Stimulated activated CD8-positive, alpha-beta memory T cell treated with anti-CD3 and anti-CD28 coated beads, Interleukin-2, amount 100 ng/mL, for 1 hour (primary cell): Measurements from ENCODE around the gene NNMT.

Source experiments
- DNase-seq, 2 donors: peaks; one replicate each; pipeline ENCODE4 v3.0.0-alpha.2; 2020; ENCODE audit warnings: low read depth in 2 of 2

NNMT gene

GRCh38 chr11:114263513-114264170 is 32.6 kb upstream of the NNMT start:
- DNase-seq = no peak

DNA sequence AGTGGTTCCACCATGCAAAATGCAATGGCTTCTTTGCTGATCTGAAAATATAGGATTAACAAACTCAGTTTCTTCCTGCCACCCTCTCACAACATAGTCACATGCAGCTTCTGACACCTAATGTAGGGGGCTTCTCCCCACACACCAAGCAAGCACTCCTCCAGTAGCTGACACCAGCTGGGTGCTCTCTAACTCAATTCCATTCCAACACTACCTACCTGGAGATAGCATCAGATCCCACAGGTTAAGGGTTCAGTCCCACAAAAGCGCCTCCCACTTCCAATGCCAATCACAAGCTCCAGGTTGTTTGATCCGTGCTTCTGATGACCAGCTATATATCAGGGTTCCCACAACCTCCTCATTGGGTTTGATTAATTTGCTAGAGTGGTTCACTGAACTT is 31.8 kb upstream of the NNMT start:
- DNase-seq = no peak

DNA sequence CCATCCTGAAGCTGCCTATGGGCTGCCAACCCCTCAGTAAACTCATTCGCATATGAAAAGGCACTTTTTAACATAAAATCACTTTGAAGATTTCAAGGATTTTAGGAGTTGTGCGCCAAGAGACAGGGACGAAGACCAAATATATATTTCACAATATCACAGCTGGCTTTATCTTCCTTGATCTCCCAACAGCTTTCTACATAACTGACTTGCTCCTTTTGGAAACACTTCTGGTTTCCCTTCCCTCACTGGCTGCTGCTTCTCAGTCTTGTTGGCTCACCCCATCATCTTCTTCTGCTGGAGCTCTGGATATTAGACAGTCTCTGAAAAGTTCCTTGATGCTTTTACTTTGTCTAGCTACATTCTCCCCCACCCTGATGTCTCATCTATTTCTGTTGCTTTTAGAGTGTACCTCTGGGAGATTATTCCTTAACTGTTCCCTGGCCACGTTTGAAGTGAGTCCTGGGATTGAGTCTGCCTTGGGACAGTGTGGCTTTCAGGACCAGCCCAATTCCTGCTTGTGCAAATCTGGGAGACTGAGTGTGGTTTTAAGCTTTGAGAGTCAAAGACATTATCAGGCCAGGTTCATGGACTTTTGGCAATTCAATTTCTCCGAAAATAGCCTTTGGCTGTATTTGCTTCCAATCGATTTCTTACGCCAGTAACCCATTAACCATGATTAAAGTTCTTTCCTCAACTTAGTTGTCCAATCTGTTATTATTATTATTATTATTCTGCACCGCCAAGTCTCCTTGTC is 30.9 kb upstream of the NNMT start:
- DNase-seq = no peak

GRCh38 chr11:114269498-114269897 is 26.7 kb upstream of the NNMT start:
- no peak for DNase-seq

- DNase-seq = no peak
These were observed 25.5 kb upstream of the NNMT start for GRCh38 chr11:114270531-114271270.

GRCh38 chr11:114271316-114271715 is 24.9 kb upstream of the NNMT start:
- no peak for DNase-seq

DNA sequence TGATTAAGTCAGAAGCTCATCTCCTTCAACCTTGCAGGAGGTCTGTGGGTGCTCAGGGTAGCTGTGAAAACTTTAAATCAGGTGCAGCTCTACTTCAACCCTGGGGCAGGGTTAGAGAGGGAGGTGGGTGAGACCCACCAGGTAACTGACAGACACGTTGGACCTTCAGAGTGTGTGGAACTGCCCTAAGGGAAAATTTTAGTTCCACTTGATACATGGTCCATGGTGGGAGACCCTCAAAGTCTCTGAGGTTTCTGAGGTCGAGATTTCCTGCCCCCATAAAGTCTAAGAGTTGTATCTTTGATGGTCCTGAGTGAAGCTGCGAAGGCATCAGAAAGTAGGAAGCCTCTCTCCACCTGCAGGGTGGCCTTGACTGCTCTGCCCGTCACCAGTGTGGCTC is 23.9 kb upstream of the NNMT start:
- DNase-seq = no peak

DNA sequence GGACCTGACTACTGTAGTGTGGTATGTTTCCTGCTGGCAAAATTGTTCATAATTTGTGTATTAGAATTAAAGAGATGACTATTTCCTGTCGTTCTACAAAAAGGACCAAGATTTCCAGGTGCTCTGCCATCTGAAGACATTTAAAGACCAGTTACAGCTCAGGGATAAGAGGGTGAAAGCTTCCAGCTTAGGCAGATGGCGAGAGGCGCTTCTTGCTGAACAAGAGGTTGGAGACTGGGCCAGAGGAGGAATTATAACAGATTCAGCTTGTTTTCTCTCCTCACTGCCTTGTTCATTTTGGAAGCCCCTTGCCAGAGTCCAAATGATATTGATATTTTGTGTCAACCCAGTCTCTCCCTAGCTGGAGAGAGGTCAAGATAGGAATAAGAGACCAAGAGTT is 23.1 kb upstream of the NNMT start:
- no peak for DNase-seq

DNA sequence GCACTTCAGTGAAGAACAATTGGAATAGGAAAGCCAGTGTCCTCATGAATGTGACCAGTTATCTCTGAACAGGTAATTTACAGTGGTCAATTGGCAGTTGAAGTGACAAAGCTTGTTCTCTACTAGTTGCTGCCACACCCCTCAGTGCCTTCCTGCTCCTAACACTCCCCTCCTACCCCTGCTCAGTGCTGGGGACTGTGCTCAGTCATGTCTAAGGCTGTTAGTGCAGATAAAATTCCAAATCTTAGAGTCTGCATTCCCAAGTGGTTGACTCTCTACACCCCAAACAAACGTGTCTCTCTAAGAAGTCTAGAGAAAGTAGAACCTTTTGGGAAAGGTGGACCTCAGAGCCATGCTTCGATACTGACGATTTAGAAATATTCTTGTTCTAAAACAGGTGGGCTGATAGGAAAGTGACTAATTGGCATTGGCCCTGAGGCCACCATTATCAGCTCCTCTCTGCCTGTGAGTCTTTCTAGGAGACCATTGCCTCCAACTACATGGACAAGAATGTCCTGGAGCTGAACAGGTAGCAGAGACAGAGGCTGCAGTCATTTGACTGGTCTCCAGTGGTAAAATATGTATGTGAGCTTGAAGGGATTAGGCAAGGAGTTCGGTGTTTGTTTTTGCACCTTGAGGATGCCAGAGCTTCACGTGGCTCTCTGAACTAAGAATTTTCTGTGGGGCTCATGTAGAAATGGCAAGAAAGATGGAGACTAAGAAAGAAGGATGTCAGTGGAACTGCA is 22.1 kb upstream of the NNMT start:
- no peak for DNase-seq

- DNase-seq = no peak
These were observed 21.6 kb upstream of the NNMT start for GRCh38 chr11:114274637-114275036.

- DNase-seq = no peak
These were observed 20.9 kb upstream of the NNMT start for GRCh38 chr11:114275280-114275679.

DNA sequence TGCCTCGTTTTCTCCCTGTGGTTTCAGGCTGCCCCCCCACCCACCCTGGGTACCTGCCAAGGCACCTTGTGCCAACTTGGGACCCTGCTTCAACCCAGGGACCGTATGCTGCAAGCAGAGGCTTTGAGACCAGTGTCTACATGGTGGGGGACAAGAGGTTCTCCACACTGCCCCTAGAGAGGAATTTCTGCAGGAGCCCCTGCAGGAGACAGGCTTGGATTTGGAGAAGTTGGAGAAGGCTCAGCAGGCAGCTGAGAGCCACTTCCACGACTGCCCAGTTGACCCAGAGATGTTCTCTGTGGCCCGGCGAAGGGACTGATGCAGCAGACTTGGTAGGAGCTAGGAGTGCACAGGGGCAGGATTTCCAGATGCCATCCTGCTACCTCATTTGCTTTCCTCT is 20.1 kb upstream of the NNMT start:
- DNase-seq = no peak

GRCh38 chr11:114277637-114278341 is 18.4 kb upstream of the NNMT start:
- DNase-seq = no peak

- no peak for DNase-seq
These were observed 17.7 kb upstream of the NNMT start for GRCh38 chr11:114278342-114279065.

- DNase-seq = no peak
These were observed 16.2 kb upstream of the NNMT start for GRCh38 chr11:114279792-114280546.

DNA sequence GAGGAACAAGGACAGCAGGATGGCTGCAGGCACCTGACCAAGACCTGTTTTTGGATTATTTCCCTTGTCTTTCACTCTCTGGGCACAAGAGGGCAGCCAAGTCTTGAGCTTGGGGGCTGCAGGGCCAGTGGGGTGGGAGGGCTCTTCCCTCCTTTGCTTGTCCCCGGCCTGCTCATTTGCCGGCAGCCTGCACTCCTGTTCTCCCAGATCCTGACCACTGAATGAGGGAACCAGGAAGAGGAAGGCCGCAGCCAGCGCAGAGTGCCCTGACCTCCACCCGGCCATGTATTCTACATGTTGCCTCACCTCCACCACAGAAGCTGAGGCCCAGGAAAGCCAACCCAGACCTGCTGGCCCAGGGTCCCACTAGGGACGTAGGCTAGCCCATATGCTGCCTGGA is 15.5 kb upstream of the NNMT start:
- DNase-seq = no peak

DNA sequence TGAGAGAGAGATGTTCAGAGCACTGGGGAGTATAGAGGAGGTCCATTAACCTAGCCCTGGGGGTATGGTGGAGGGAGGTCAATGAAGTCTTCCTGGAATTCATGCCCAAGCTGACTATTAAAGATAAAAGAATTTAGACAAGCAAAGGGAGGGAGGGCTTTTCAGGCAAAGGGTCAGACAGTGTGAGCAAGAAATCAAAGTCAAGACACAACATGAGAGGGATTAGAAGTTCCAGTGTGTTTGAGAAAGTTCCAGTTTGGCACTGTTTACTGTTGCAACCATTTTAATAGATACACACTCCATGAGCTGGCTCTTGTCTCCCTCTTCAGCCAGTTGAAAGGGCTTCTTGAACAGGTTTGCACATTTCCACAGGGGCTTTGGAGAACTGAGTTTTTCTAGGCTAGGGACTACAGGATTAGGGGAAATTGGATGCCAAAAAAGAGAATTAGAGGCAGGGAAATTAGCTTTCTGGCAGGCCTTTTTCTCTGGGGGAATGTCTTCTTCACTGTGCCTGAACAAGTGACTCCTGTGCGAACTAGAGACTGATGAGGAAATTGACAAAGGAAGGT is 14.7 kb upstream of the NNMT start:
- DNase-seq = no peak

DNA sequence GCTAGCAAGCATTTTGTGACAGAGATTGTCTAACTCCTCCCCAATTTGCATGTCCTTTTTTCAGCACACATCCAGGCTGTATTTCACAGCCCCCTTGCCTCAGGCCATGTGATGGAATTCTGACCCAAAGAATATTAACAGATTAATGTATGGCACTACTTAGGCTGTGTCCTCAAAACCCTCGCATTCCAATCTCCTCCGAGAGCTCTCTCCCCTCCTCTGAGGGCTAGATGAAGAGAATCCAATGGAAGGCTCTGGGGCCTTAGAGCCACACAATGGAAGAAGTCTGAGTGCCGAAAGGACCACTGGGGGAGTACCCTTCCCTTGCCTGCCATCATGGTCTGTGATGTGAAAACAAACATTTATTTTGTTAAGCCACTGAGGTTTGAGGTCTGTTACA is 13.7 kb upstream of the NNMT start:
- DNase-seq = no peak

GRCh38 chr11:114283422-114283821 is 12.8 kb upstream of the NNMT start:
- DNase-seq = no peak

DNA sequence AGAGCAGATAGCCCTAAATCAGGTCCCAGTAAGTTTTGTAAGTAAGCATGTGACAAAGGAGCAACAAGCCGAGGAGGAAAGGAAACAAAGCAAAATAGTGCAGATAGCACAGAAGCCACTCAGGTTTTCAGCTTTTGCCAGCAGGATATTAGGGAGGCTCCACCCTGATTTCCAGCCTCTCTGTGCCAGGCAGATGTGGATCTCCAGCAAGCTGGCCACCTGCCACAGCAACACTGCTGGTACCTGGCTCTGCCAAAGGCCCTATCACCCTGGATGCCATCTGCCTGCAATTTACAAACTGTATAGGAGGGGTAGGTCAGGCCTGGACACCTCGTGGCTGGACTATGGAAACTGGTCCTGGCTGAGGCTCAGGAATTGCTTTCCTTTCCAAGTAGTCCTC is 12.2 kb upstream of the NNMT start:
- DNase-seq = no peak
